Measurements from ENCODE around the gene ADGRG1. TPM values are rescaled to one million over a fixed set of nuclear protein-coding genes. Genes with fewer than 3 reads are reported as not detected.
A peak's percentile ranks its signal among the peaks of the same experiment; 100 is the strongest.

The ADGRG1 gene
- polyA plus RNA-seq, 1 donor: 102 TPM

DNA sequence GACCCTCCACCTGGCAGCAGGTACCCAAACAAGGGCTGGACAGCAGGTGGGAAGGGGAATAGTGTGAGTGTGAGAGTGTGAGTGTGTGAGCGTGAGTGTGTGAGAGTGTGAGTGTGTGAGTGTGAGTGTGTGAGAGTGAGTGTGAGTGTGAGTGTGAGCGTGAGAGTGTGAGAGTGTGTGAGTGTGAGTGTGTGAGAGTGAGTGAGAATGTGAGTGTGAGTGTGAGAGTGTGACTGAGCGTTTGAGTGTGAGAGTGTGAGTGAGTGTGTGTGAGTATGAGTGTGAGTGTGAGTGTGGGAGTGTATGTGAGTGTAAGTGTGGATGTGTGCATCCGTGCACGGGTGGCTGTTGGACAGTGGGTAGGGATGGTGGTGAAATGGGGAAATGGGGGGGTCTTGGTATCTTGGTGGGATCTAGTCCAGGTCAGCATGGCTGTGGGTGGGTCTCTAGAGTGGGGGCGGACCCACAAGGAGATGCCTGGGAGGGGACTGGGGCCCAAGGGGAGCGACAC lies 408 bp downstream of the ADGRG1 start:
- peaks cover 4% of the 10 kb centered on the region for H3K36me3 ChIP-seq (ENCODE audit: control insufficient read depth, insufficient read depth, low read length)
- 82% methylated on average over 4 of the region's 7 CpGs for WGBS (ENCODE audit: insufficient coverage, low lambda C conversion rate)
- no peaks in the 10 kb centered on the region for H3K9me3 ChIP-seq (ENCODE audit: control insufficient read depth, low read depth, low read length)
- H3K27me3 ChIP-seq (ENCODE audit: control insufficient read depth, insufficient read depth, low read length): no peaks in the 10 kb centered on the region
- peak overlapping the region; percentile 5 for H3K27ac ChIP-seq (ENCODE audit: low read length)
- H3K4me1 ChIP-seq (ENCODE audit: control insufficient read depth, insufficient read depth, low read length): peaks cover 36% of the 10 kb centered on the region
- H3K4me3 ChIP-seq (ENCODE audit: low read length): no peak overlapping the region
- no peak for DNase-seq

DNA sequence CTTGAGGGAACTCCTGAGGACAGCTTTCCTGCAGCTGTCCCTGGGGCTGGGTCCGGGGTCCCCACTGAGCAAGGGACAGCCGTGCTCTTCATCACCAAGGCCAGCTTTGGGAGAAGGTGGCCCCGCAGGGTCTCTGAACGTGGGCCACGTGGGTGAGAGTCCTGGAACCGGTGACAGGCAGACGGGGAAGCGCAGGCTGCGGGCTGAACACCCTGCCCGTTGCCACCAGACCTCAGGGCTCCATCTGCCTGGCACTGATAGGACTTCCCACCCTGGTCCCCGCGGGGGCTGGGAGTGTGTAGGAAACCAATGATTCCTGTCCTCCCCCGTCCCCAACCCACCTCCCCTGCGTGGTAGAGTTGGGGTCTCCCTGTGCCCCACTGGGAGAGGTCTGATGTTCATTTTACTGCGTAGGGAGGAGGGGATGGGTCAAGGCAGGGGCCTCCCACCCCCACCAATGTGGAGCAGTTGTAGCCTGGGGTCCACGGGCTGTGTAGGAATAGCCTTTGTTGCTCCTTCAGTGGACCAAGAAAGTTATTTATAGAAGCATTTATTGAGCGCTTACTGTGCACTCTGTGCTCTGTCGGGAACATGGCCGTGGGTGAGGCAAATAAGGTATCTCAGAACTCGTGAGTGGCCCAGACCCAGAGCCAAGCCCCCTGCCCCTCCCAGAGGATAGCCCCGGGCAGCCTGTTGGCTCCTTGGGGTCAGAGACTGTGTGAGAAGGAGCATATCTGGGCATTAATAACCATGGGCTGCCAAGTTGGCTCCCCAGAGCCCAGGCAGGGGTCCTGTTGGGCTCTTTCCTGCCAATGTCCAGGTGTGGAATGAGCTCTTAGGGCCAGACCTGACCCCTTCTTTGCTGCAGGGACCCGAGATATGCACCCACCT lies 1.3 kb downstream of the ADGRG1 start:
- Histone ChIP-seq H3K27ac (ENCODE audit: low read length) (no peak overlapping the region), H3K4me1 (ENCODE audit: control insufficient read depth, insufficient read depth, low read length) (peaks cover 36% of the 10 kb centered on the region), H3K4me3 (ENCODE audit: low read length) (no peak overlapping the region), H3K36me3 (ENCODE audit: control insufficient read depth, insufficient read depth, low read length) (peaks cover 4% of the 10 kb centered on the region), H3K27me3 (ENCODE audit: control insufficient read depth, insufficient read depth, low read length) (no peaks in the 10 kb centered on the region), H3K9me3 (ENCODE audit: control insufficient read depth, low read depth, low read length) (no peaks in the 10 kb centered on the region)
- WGBS (ENCODE audit: insufficient coverage, low lambda C conversion rate): no CpG with 5 or more reads among the region's 22 CpGs
- DNase-seq: no peak

DNA sequence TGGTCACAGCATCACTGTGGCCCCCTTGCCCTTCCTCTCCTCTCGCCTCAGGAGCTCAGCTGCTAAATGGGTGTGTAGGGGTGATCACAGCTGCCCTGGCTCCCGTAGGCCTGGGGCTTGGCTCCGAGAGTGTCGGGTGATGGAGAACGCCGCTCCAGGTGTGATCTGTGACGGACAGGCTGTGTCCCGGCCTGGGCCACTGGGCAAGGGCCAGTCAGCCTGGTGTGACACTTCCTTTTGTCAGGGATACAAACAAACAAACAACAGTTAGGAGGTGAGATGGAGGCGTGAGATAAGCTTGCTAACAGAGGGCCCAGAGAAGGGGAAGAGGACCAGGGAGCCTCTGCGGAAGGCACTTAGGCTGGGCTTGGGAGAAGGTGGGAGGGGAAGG lies 2.0 kb downstream of the ADGRG1 start:
- H3K4me3 ChIP-seq (ENCODE audit: low read length): no peak overlapping the region
- peaks cover 42% of the 10 kb centered on the region for H3K4me1 ChIP-seq (ENCODE audit: control insufficient read depth, insufficient read depth, low read length)
- peaks cover 4% of the 10 kb centered on the region for H3K36me3 ChIP-seq (ENCODE audit: control insufficient read depth, insufficient read depth, low read length)
- WGBS (ENCODE audit: insufficient coverage, low lambda C conversion rate): no CpG with 5 or more reads among the region's 10 CpGs
- H3K27me3 ChIP-seq (ENCODE audit: control insufficient read depth, insufficient read depth, low read length): no peaks in the 10 kb centered on the region
- H3K27ac ChIP-seq (ENCODE audit: low read length): no peak overlapping the region
- DNase-seq: no peak
- H3K9me3 ChIP-seq (ENCODE audit: control insufficient read depth, low read depth, low read length): no peaks in the 10 kb centered on the region

DNA sequence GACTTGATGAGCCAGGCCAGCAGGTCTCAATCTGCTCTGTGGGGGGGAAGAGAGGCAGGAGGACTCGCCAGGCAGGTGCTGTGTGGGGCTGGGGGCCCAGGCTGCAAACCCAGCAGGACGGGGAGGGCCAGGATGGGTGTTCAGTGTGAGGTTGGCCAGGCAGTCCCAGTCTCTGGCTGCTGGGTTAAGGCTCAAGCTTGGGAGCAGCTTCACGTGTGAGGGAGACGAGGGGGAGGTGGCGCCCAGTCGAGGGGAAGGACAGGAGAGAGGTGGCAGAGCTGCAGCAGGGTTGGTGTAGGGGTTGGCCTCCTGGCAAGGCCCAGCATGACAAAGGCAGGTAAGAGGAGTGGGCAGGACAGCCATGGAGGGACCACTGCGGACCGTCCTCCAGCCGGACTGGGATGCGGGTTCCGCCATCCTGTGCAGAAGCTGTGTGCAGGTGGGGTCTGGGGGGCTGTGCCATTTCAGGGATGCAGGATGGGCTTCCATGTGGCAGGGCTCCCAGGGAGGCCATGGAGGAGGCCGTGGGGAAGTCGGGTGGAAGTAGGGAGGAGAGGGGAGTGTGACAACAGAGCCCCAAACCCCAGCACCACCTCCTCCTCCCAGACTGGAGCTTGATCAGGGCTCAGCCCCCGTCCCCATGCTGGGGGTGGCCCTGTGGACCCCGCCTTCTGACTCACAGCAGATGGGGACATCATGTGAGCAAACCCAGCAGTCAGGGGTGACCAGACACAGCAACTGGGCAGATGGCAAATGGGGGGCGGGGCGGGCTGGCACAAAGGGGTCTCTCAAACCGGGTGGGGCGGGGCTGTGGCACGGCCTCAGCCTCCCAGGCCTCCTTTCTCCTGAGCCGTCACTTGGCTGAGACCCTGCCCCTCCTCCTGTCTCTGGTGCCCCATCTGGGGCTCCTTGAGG lies 2.8 kb downstream of the ADGRG1 start:
- no peak for DNase-seq
- no peak overlapping the region for H3K27ac ChIP-seq (ENCODE audit: low read length)
- no peaks in the 10 kb centered on the region for H3K27me3 ChIP-seq (ENCODE audit: control insufficient read depth, insufficient read depth, low read length)
- peaks cover 50% of the 10 kb centered on the region for H3K4me1 ChIP-seq (ENCODE audit: control insufficient read depth, insufficient read depth, low read length)
- 100% methylated on average over 1 of the region's 21 CpGs for WGBS (ENCODE audit: insufficient coverage, low lambda C conversion rate)
- H3K9me3 ChIP-seq (ENCODE audit: control insufficient read depth, low read depth, low read length): no peaks in the 10 kb centered on the region
- no peak overlapping the region for H3K4me3 ChIP-seq (ENCODE audit: low read length)
- peaks cover 4% of the 10 kb centered on the region for H3K36me3 ChIP-seq (ENCODE audit: control insufficient read depth, insufficient read depth, low read length)

DNA sequence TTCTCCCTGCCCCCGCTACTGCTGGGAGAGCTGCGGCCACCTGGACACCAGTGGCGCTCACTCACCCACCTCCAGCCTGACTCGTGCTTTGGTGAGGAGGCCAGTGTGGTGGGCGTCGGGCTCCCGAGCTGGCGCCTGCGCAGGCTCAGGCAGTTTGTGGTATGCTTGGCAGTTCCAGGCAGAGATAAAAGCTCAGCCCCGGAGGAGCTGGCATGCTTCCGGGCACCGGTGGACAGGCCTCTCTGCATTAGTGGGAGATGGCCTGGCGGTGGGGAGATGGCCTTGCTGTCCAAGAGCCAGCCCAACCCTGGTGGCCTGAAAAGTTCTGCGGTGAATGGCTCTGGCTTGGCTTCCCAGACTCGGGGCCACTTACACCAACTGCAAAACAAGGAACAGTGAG lies 4.1 kb downstream of the ADGRG1 start:
- DNase-seq: no peak
- peaks cover 8% of the 10 kb centered on the region for H3K36me3 ChIP-seq (ENCODE audit: control insufficient read depth, insufficient read depth, low read length)
- no CpG with 5 or more reads among the region's 15 CpGs for WGBS (ENCODE audit: insufficient coverage, low lambda C conversion rate)
- H3K27ac ChIP-seq (ENCODE audit: low read length): no peak overlapping the region
- no peaks in the 10 kb centered on the region for H3K9me3 ChIP-seq (ENCODE audit: control insufficient read depth, low read depth, low read length)
- H3K4me1 ChIP-seq (ENCODE audit: control insufficient read depth, insufficient read depth, low read length): peaks cover 62% of the 10 kb centered on the region
- no peaks in the 10 kb centered on the region for H3K27me3 ChIP-seq (ENCODE audit: control insufficient read depth, insufficient read depth, low read length)
- H3K4me3 ChIP-seq (ENCODE audit: low read length): no peak overlapping the region

DNA sequence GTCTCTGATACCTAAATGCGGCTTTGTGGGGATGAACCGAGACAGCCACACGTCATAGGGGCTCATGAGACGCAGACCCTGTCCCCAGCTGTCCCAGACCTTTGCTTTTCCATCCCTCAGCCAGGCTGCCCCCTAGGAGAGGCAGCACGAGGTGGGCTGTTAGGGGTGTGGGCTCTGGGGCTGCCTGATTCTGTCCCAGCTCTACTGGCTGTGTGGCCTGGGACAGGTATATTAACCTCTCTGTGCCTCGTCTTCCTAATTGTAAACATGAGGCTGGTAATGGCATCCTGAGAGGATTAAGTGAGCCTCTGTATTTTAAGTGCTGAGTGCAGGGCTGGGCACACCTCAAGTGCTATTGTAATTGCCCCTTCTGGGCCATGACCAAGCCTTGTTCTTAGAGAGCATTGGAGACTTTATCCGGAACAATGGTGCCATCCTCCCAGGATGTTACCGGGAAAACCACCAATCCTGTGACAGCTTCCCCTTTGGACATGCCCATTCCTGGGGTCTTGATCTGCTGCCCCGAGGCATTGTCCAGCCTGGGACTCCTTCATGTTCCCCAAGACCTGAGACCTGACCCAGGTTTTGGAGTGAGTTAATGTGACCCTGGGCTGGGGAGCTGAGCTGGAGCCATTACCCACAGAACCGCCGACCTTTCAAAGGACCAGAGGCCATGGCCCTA lies 5.1 kb downstream of the ADGRG1 start:
- Histone ChIP-seq H3K4me1 (ENCODE audit: control insufficient read depth, insufficient read depth, low read length) (peaks cover 59% of the 10 kb centered on the region), H3K27ac (ENCODE audit: low read length) (peak overlapping the region; percentile 93), H3K4me3 (ENCODE audit: low read length) (no peak overlapping the region), H3K27me3 (ENCODE audit: control insufficient read depth, insufficient read depth, low read length) (no peaks in the 10 kb centered on the region), H3K36me3 (ENCODE audit: control insufficient read depth, insufficient read depth, low read length) (peaks cover 8% of the 10 kb centered on the region), H3K9me3 (ENCODE audit: control insufficient read depth, low read depth, low read length) (no peaks in the 10 kb centered on the region)
- DNase-seq: no peak
- WGBS (ENCODE audit: insufficient coverage, low lambda C conversion rate): no CpG with 5 or more reads among the region's 11 CpGs

DNA sequence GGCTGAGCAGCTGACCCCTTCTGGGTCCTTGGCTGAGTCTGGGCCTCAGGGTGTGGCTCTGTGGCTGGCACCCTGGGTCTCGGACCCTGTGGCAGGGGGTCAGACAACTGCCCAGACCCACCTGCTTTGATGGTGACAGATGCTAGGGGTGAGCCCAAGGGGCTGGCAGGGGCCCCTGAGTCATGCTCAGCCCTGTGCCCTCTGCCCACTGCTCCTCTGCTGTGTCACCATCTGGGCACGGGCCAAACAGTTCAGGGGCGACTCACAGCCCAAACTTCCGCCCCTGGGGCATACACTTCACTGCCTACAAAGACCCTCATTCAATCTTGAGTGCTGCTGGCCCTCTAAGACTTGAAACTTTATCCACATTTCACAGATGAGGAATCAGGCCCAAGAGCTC lies 5.7 kb downstream of the ADGRG1 start:
- no peak for DNase-seq
- no CpG with 5 or more reads among the region's 4 CpGs for WGBS (ENCODE audit: insufficient coverage, low lambda C conversion rate)

DNA sequence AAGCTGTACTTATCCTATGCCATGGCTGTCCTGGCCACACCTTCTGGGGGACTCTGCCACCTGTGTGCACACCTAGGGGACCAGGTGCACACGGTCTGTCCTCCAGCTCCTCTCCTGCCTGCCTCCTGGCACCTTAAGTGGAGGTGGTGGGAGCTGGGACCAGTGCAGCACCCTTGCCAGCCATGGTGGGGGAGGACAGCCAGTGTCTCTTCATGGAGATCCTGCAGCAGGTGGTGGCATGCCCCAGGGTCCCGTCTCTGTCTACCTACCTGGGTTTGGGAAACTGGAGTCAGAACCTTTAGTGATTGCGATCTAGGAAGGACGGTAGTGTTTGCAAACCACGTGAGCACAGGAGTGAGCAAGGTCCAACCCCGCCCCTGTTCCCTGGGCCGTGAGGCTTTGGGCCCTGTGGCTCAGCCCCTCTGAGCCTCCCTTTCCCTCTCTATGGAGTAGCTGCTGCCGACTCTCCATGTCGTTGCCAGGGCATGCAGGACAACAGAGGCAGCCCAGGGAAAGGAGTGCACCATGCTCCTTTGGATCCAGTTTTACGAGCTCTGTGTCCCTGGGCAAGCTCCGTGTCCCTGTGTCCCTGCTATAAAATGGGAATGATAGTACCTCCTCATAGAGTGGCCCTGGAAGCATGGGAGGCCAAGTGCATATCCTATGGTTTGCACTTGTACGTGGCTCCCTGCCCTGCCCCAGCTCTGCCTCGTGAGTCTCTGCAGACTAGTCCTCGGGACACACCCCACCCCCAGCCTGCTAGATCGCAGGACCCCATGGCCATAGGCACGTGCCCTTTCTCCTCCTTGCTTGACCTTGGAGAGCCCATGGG lies 7.1 kb downstream of the ADGRG1 start:
- no CpG with 5 or more reads among the region's 16 CpGs for WGBS (ENCODE audit: insufficient coverage, low lambda C conversion rate)
- Histone ChIP-seq H3K9me3 (ENCODE audit: control insufficient read depth, low read depth, low read length) (no peaks in the 10 kb centered on the region), H3K27me3 (ENCODE audit: control insufficient read depth, insufficient read depth, low read length) (no peaks in the 10 kb centered on the region), H3K4me1 (ENCODE audit: control insufficient read depth, insufficient read depth, low read length) (peaks cover 51% of the 10 kb centered on the region), H3K4me3 (ENCODE audit: low read length) (peak overlapping the region; percentile 1), H3K36me3 (ENCODE audit: control insufficient read depth, insufficient read depth, low read length) (peaks cover 8% of the 10 kb centered on the region), H3K27ac (ENCODE audit: low read length) (peak overlapping the region; percentile 93)
- DNase-seq: peak; percentile 88 to 96

More for the DNA sequence above, 5.7 kb downstream of the ADGRG1 start:
- H3K4me1 ChIP-seq (ENCODE audit: control insufficient read depth, insufficient read depth, low read length): peaks cover 56% of the 10 kb centered on the region
- peaks cover 8% of the 10 kb centered on the region for H3K36me3 ChIP-seq (ENCODE audit: control insufficient read depth, insufficient read depth, low read length)
- no peaks in the 10 kb centered on the region for H3K9me3 ChIP-seq (ENCODE audit: control insufficient read depth, low read depth, low read length)
- H3K27me3 ChIP-seq (ENCODE audit: control insufficient read depth, insufficient read depth, low read length): no peaks in the 10 kb centered on the region
- H3K4me3 ChIP-seq (ENCODE audit: low read length): no peak overlapping the region
- H3K27ac ChIP-seq (ENCODE audit: low read length): peak overlapping the region; percentile 93

DNA sequence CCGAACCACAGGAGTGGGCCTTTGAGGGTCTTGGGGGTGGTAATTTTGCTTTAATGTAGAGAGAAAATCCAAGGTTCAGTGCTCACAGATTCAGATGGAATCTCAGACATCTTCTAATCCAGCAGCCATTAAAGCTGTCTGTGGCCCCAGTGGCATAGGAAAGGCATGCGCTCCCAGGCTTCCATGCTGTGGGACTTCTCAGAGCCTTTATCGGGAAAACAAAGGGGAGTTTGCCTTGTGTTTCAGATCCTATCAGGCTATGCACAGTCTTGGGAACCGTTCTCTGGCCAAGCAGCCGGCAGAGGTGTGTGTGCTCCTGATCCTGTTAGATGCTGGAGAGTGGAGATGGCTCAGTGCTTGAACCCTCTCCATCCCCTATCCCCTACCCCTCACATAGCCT lies 7.8 kb downstream of the ADGRG1 start:
- no CpG with 5 or more reads among the region's 5 CpGs for WGBS (ENCODE audit: insufficient coverage, low lambda C conversion rate)
- Histone ChIP-seq H3K36me3 (ENCODE audit: control insufficient read depth, insufficient read depth, low read length) (peaks cover 8% of the 10 kb centered on the region), H3K4me1 (ENCODE audit: control insufficient read depth, insufficient read depth, low read length) (peaks cover 50% of the 10 kb centered on the region), H3K9me3 (ENCODE audit: control insufficient read depth, low read depth, low read length) (no peaks in the 10 kb centered on the region), H3K27me3 (ENCODE audit: control insufficient read depth, insufficient read depth, low read length) (no peaks in the 10 kb centered on the region), H3K27ac (ENCODE audit: low read length) (peak overlapping the region; percentile 93), H3K4me3 (ENCODE audit: low read length) (no peak overlapping the region)
- no peak for DNase-seq

Data from large intestine (tissue), 3 donors.